DOHH2 (cell line): ENCODE results near the gene LOXL1.

Source experiments
- EZH2phosphoT487 ChIP-seq: fragments of 200-600 bp; sonication (generic); IDR thresholded peaks from 2 replicates; pipeline ENCODE4 v1.6.1; 2017; ENCODE audit warnings: borderline replicate concordance, mild to moderate bottlenecking, antibody characterized with exemption, low read length, moderate library complexity, mixed read lengths
- TF ChIP-seq, protein P1 (sequence below): fragments of 200-600 bp; sonication (generic); IDR thresholded peaks from one replicate; pipeline ENCODE4 v1.5.1; 2014; ENCODE audit warnings: antibody characterized with exemption, mild to moderate bottlenecking, low read depth, low read length; ENCODE audit not compliant: poor library complexity, severe bottlenecking

GRCh38 chr15:73981761-73982221 is 55.5 kb downstream of the LOXL1 start:
- TF ChIP-seq, protein P1, sequence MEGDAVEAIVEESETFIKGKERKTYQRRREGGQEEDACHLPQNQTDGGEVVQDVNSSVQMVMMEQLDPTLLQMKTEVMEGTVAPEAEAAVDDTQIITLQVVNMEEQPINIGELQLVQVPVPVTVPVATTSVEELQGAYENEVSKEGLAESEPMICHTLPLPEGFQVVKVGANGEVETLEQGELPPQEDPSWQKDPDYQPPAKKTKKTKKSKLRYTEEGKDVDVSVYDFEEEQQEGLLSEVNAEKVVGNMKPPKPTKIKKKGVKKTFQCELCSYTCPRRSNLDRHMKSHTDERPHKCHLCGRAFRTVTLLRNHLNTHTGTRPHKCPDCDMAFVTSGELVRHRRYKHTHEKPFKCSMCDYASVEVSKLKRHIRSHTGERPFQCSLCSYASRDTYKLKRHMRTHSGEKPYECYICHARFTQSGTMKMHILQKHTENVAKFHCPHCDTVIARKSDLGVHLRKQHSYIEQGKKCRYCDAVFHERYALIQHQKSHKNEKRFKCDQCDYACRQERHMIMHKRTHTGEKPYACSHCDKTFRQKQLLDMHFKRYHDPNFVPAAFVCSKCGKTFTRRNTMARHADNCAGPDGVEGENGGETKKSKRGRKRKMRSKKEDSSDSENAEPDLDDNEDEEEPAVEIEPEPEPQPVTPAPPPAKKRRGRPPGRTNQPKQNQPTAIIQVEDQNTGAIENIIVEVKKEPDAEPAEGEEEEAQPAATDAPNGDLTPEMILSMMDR: no peak
- TF ChIP-seq EZH2phosphoT487: no peak
